ENCODE data around the gene LSAMP. TPM values are rescaled to one million over a fixed set of nuclear protein-coding genes. Genes with fewer than 3 reads are reported as not detected.

Gene LSAMP
- total and polyA plus RNA-seq, 2 experiments from 2014 or later: 2.0 to 2.9 TPM

DNA sequence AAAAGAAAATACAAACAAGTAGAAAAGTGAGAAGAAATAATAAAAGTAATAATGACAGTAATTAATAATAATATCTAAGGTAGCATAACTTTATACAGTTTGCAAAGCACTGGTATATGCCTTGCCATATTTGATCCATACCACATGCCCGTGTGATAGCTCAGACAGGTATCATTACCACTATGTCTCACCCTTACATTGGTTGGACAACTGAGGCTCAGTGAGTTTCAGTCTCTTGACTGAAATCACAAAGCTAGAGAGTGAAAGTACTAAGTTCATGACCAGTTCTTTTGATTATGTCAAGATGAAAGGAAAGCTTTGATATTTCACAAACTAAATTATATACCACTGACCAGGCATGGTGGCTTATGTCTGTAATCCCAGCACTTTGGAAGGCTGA, 413.1 kb downstream of the LSAMP start:
- no peaks in the 10 kb centered on the region for H3K27me3 Mint-ChIP-seq (ENCODE audit: insufficient read depth, low read depth, poor library complexity)
- H3K36me3 Mint-ChIP-seq (ENCODE audit: low read depth): no peaks in the 10 kb centered on the region
- no peaks in the 10 kb centered on the region for H3K9me3 Mint-ChIP-seq
- Histone ChIP-seq H3K27ac (ENCODE audit: low read depth) (no peak overlapping the region), H3K4me1 (ENCODE audit: insufficient read depth) (peaks cover 11% of the 10 kb centered on the region; the same call in 1 of the 2 replicates), H2AFZ (no peak overlapping the region), H3K9me2 (ENCODE audit: insufficient read depth) (peaks cover 4% of the 10 kb centered on the region), H3K36me3 (ENCODE audit: insufficient read depth) (no peaks in the 10 kb centered on the region), H3K79me2 (replicated peaks; ENCODE audit: insufficient read depth) (no peaks in the 10 kb centered on the region), H3K4me2 (no peak overlapping the region), H3K4me3 (no peak overlapping the region), H4K20me1 (replicated peaks; ENCODE audit: insufficient read depth) (no peaks in the 10 kb centered on the region), H3F3A (replicated peaks; ENCODE audit: low read depth) (no peaks in the 10 kb centered on the region), H3K27me3 (ENCODE audit: insufficient read depth) (no peaks in the 10 kb centered on the region)
- TF ChIP-seq JUNB (IDR thresholded peaks at IDR 0.05; ENCODE audit: unreplicated experiment) (no peak), POLR2AphosphoS5 (IDR thresholded peaks at IDR 0.05; ENCODE audit: low read depth) (no peak), EZH2 (IDR thresholded peaks at IDR 0.05; ENCODE audit: low read depth, unreplicated experiment) (no peak), ZNF331 (CRISPR knock-in tag; IDR thresholded peaks at IDR 0.05; ENCODE audit: low read depth) (no peak), EZH2phosphoT487 (IDR thresholded peaks at IDR 0.05; ENCODE audit: unreplicated experiment) (no peak), NANOG (IDR thresholded peaks at IDR 0.05; ENCODE audit: borderline replicate concordance) (no peak), CREB1 (CRISPR knock-in tag; IDR thresholded peaks at IDR 0.05; ENCODE audit: low read depth) (no peak), ZNF114 (CRISPR knock-in tag; IDR thresholded peaks at IDR 0.05) (no peak), STAT1 (IDR thresholded peaks at IDR 0.05; ENCODE audit: unreplicated experiment) (no peak)
- TF ChIP-seq, protein P1, sequence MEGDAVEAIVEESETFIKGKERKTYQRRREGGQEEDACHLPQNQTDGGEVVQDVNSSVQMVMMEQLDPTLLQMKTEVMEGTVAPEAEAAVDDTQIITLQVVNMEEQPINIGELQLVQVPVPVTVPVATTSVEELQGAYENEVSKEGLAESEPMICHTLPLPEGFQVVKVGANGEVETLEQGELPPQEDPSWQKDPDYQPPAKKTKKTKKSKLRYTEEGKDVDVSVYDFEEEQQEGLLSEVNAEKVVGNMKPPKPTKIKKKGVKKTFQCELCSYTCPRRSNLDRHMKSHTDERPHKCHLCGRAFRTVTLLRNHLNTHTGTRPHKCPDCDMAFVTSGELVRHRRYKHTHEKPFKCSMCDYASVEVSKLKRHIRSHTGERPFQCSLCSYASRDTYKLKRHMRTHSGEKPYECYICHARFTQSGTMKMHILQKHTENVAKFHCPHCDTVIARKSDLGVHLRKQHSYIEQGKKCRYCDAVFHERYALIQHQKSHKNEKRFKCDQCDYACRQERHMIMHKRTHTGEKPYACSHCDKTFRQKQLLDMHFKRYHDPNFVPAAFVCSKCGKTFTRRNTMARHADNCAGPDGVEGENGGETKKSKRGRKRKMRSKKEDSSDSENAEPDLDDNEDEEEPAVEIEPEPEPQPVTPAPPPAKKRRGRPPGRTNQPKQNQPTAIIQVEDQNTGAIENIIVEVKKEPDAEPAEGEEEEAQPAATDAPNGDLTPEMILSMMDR (conservative IDR thresholded peaks at IDR 0.05; ENCODE audit: low read depth in 2 of 2): no peak
- TF ChIP-seq, protein P2, sequence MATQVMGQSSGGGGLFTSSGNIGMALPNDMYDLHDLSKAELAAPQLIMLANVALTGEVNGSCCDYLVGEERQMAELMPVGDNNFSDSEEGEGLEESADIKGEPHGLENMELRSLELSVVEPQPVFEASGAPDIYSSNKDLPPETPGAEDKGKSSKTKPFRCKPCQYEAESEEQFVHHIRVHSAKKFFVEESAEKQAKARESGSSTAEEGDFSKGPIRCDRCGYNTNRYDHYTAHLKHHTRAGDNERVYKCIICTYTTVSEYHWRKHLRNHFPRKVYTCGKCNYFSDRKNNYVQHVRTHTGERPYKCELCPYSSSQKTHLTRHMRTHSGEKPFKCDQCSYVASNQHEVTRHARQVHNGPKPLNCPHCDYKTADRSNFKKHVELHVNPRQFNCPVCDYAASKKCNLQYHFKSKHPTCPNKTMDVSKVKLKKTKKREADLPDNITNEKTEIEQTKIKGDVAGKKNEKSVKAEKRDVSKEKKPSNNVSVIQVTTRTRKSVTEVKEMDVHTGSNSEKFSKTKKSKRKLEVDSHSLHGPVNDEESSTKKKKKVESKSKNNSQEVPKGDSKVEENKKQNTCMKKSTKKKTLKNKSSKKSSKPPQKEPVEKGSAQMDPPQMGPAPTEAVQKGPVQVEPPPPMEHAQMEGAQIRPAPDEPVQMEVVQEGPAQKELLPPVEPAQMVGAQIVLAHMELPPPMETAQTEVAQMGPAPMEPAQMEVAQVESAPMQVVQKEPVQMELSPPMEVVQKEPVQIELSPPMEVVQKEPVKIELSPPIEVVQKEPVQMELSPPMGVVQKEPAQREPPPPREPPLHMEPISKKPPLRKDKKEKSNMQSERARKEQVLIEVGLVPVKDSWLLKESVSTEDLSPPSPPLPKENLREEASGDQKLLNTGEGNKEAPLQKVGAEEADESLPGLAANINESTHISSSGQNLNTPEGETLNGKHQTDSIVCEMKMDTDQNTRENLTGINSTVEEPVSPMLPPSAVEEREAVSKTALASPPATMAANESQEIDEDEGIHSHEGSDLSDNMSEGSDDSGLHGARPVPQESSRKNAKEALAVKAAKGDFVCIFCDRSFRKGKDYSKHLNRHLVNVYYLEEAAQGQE (IDR thresholded peaks at IDR 0.05; ENCODE audit: unreplicated experiment): no peak
- TF ChIP-seq, protein P3, sequence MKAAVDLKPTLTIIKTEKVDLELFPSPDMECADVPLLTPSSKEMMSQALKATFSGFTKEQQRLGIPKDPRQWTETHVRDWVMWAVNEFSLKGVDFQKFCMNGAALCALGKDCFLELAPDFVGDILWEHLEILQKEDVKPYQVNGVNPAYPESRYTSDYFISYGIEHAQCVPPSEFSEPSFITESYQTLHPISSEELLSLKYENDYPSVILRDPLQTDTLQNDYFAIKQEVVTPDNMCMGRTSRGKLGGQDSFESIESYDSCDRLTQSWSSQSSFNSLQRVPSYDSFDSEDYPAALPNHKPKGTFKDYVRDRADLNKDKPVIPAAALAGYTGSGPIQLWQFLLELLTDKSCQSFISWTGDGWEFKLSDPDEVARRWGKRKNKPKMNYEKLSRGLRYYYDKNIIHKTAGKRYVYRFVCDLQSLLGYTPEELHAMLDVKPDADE (IDR thresholded peaks at IDR 0.05): no peak
- TF ChIP-seq, protein P4, sequence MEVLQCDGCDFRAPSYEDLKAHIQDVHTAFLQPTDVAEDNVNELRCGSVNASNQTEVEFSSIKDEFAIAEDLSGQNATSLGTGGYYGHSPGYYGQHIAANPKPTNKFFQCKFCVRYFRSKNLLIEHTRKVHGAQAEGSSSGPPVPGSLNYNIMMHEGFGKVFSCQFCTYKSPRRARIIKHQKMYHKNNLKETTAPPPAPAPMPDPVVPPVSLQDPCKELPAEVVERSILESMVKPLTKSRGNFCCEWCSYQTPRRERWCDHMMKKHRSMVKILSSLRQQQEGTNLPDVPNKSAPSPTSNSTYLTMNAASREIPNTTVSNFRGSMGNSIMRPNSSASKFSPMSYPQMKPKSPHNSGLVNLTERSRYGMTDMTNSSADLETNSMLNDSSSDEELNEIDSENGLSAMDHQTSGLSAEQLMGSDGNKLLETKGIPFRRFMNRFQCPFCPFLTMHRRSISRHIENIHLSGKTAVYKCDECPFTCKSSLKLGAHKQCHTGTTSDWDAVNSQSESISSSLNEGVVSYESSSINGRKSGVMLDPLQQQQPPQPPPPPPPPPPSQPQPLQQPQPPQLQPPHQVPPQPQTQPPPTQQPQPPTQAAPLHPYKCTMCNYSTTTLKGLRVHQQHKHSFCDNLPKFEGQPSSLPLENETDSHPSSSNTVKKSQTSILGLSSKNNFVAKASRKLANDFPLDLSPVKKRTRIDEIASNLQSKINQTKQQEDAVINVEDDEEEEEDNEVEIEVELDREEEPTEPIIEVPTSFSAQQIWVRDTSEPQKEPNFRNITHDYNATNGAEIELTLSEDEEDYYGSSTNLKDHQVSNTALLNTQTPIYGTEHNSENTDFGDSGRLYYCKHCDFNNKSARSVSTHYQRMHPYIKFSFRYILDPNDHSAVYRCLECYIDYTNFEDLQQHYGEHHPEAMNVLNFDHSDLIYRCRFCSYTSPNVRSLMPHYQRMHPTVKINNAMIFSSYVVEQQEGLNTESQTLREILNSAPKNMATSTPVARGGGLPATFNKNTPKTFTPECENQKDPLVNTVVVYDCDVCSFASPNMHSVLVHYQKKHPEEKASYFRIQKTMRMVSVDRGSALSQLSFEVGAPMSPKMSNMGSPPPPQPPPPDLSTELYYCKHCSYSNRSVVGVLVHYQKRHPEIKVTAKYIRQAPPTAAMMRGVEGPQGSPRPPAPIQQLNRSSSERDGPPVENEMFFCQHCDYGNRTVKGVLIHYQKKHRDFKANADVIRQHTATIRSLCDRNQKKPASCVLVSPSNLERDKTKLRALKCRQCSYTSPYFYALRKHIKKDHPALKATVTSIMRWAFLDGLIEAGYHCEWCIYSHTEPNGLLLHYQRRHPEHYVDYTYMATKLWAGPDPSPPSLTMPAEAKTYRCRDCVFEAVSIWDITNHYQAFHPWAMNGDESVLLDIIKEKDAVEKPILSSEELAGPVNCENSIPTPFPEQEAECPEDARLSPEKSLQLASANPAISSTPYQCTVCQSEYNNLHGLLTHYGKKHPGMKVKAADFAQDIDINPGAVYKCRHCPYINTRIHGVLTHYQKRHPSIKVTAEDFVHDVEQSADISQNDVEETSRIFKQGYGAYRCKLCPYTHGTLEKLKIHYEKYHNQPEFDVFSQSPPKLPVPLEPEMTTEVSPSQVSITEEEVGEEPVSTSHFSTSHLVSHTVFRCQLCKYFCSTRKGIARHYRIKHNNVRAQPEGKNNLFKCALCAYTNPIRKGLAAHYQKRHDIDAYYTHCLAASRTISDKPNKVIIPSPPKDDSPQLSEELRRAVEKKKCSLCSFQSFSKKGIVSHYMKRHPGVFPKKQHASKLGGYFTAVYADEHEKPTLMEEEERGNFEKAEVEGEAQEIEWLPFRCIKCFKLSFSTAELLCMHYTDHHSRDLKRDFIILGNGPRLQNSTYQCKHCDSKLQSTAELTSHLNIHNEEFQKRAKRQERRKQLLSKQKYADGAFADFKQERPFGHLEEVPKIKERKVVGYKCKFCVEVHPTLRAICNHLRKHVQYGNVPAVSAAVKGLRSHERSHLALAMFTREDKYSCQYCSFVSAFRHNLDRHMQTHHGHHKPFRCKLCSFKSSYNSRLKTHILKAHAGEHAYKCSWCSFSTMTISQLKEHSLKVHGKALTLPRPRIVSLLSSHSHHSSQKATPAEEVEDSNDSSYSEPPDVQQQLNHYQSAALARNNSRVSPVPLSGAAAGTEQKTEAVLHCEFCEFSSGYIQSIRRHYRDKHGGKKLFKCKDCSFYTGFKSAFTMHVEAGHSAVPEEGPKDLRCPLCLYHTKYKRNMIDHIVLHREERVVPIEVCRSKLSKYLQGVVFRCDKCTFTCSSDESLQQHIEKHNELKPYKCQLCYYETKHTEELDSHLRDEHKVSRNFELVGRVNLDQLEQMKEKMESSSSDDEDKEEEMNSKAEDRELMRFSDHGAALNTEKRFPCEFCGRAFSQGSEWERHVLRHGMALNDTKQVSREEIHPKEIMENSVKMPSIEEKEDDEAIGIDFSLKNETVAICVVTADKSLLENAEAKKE (CRISPR knock-in tag; IDR thresholded peaks at IDR 0.05): no peak
- H3K4me3 Mint-ChIP-seq: no peak overlapping the region
- no peak overlapping the region for H3K27ac Mint-ChIP-seq
- peaks cover 26% of the 10 kb centered on the region; the same call in 2 of the 3 replicates for H3K4me1 Mint-ChIP-seq
- no peak for ATAC-seq
- DNase-seq (ENCODE audit: low spot score): no peak
